Effector CD4-positive, alpha-beta T cell (primary cell): Measurements from ENCODE around the gene LCN12.
"Not testable (repeated sequence)": the region's sequence is repeated elsewhere in the genome, so short reads cannot be mapped to it uniquely, and the experiment has no call there.

Experiments used
- DNase-seq: peaks from one replicate; pipeline ENCODE4 v3.0.0-alpha.2; 2020

The LCN12 gene

DNA sequence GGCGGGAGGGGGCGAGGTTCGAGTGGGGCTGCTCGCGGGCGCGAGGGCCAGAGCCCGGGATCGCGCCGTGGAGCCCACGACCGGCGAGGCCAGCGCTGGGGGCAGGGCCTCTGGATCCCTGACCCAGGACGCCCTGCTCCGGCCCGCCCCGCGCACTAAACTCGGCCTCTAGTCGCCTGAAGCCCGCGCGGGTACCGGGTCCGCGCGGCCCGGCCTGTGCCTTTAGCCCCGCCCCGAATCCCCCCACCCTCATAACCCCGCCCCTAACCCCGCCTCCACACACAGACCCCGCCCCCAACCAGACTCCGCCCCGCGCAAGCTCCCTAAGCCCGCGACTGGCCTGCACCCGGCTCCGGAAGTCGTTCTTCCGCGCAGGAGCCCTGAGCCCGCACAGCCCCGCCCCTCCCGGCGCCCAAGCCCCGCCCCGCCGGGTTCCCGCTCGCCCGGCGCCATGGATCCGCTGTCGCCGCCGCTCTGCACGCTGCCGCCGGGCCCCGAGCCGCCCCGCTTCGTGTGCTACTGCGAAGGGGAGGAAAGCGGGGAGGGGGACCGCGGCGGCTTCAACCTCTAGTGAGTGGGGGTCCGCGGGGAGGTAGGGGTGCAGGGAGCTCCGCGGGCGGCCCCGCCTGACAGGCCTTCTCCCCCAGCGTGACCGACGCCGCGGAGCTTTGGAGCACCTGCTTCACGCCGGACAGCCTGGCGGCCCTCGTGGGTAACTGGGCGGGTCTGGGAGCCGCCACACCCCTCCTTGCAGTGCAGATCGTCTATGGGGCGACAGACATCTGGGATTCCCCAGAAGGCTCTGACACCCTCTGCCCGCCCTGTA, 40.1 kb downstream of the LCN12 start, which contains the start of gene PAXX:
Gene PAXX (plus strand): TSS at position 430 of the 826 bp plus-strand sequence. CDS start 22 bp downstream, at position 452.
- peak; percentile 87 for DNase-seq

DNA sequence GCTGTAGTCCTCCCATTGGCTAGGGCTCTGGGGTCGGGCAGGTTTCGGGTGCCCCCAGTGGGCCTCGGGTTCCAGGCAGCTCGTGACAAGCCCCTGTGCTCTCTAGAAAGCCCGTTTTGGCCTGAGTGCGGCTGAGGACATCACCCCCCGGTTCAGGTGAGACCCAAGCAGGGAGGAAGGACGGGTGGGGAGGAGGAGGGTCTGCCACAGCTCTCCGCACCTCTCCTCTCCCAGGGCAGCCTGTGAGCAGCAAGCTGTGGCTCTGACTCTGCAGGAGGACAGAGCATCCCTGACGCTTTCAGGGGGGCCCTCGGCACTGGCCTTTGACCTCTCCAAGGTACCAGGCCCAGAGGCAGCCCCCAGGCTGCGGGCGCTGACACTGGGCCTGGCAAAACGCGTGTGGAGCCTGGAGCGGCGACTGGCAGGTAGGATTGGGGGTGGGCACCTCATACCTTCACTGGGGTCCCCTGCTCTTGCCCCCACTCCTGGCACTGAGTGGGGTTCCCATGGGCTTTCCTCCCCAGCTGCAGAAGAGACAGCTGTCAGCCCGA, 40.8 kb downstream of the LCN12 start:
- no peak for DNase-seq

DNA sequence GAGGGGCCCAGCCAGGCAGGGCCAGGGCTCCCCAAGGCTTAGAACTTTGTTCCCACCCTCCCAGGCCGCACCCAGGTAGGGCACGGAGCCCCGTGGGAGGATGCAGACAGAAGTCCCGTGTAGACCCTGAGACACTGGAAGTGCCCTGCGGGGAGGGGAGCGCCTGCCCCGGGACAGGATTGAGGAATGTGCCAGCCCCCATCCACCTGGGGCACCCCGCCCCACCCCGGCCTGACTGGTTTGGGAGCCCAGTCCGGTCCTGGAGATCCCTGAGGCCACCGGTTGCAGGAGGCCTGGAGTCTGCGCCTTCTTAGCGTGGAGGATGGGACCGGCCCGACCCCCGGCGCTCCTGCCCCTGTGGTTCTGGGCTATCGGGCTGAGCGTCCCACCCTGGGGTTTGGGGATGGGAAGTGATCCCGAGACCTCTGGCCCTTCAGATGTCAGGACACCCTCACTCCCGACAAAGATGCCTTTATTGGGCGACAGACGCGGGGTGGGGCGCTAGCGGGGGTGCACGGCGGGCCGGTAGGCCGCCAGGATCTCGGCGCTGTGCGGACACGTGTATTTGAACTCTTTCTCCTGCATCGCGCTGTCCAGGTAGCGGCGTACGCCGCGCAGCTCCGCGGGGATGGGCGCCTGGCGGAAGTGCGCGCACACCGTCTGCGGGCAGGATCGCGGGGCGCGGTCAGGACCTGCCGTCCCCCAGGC, 42.3 kb downstream of the LCN12 start:
- no peak for DNase-seq

DNA sequence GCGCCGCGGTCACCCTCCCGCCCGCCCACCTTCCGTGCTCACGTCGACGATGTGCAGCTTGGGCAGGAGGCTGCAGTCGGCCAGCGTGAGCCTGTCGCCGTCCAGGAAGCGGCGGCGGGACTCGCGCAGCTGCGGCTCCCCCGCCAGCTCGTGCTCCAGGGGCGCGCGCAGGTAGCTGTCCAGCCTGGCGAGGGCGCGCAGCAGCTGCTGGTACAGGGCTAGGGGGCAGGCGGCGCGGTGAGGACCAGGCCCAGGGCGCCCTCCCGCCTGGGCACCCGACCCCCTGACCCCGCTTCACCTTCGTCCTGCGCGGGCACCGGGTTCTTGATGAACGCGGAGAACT, 42.8 kb downstream of the LCN12 start:
- no peak for DNase-seq

DNA sequence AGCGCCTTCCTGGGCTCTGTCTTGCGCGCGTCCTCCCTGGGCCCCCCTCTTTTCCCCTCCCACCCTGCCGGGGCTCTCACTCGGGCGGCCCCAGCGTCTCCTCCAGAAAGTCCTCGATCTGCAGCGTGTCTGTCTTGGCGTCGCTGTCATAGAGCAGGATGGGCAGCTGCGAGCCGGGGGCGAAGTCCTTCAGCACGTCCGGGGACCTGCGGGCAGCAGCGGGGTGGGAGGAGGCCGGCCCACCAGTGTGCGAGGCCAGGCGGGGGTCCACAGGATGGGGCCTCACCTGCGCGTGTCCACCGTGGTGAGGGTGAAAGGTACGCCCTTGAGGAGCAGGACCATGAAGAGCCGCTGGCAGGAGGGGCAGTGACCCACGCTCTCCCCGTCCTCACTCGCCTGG, 43.3 kb downstream of the LCN12 start:
- DNase-seq, result no peak

DNA sequence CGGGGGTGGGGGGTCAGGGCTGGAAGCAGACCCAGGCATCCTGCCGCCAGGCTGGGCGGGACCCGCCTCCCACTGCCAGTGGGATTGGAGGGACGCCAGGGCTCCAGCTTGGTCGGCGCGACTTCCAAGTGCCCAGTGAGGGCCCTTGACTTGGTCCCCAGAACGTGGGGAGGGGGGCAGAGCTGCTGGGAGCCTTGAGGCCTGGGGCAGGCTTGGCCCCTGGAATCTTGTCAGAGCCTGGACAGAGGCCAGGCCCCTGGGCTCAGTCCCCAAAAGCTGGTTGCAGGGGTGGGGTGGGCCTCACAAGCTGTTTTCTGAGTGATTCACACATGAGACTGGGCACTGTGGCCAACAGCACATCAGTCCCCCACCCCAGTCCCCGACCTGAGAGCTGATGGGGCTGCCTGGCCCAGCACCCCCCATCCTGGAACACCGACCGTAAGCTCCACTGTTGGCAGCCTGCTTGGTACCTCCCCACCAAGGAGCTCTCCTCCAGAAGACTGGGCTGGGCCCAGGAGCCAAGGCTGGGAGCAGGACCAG, 43.8 kb downstream of the LCN12 start:
- DNase-seq, result no peak

DNA sequence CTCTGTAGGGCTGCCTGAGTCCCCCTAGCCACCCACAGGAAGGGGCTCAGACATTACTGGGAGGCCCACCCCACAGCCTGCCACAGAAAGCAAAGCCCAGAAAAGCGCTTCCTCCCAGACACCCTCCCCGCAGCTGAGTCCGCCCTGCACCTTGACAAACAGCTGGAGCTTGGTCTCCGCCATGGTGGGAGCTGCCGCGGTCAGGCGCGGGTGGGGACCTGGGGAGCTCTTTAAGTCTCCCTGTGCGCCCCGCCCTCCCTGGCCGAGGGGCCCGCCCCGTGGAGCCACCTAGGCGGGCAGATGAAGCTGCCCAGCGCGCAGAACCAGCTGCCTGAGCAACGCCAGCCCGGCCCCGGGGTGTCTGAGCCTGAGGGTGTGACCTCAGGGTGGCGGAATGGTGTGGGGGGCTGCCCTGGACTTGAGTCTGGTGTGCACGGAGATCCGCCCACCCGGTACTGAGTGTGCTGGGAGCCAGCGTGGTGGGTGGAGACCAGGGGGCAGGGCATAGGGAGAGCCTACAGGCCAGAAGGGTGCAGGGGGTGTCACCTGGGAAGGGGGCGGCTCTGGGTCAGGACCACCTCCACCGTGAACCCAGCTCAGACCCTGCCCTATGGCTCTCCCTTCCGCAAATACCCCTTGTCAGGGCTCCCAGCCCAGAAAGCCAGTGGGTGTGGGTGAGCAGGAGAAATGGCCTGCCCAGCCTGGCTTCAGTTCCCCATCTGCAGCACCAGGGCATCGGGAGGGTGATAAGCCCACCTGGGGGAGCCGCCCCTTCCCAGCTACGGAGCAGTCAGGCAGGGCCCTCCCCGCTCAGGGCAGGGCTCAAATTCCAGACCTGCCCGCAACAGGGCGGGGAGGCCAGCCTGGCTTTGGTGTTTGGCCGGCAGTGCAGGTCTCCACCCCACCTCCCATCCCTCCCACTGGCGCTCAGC, 44.6 kb downstream of the LCN12 start, which contains the start of gene CLIC3:
Gene CLIC3 (minus strand): TSS at position 208 of the 932 bp plus-strand sequence. CDS start 25 bp downstream, at position 183.
- peak; percentile 33 for DNase-seq

DNA sequence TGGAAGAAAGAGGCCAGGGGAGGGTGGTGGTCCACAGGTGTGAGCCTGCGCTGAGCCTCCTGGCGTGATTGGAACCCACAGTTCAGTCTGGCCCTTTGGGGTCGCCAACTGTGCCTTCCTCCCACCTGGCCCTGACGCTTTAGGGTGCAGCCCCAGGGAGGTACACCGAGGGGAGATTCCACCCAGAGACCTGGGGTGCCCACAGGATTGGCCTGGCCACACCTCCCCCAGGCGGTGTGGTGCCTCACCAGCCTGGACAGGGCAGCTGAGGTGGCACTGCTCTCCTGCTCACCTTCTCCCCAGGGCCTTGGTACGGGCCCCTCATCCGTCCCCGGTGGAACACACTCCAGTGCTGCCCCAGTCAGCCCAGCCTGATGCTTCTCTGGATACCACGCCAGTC, 45.3 kb downstream of the LCN12 start:
- no peak for DNase-seq

DNA sequence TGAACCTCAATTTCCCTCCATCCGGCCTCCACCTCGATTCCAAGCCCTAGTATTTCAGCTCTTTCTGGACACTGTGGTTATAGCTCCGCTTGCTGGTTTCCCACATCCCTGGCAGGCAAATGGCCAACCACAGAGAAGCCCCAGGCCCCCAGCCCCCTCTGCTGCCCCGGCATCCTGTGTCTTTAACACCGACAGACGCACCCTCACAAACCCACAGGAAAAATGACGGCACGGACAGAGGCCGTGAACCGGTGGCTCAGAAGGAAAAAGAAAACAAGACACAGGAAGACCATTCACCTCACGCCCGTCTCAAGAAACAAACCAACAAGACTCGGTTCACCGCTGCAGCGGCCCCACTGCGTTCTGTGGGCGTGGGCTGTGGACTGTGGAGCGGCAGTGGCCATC, 45.8 kb downstream of the LCN12 start:
- DNase-seq, result no peak

DNA sequence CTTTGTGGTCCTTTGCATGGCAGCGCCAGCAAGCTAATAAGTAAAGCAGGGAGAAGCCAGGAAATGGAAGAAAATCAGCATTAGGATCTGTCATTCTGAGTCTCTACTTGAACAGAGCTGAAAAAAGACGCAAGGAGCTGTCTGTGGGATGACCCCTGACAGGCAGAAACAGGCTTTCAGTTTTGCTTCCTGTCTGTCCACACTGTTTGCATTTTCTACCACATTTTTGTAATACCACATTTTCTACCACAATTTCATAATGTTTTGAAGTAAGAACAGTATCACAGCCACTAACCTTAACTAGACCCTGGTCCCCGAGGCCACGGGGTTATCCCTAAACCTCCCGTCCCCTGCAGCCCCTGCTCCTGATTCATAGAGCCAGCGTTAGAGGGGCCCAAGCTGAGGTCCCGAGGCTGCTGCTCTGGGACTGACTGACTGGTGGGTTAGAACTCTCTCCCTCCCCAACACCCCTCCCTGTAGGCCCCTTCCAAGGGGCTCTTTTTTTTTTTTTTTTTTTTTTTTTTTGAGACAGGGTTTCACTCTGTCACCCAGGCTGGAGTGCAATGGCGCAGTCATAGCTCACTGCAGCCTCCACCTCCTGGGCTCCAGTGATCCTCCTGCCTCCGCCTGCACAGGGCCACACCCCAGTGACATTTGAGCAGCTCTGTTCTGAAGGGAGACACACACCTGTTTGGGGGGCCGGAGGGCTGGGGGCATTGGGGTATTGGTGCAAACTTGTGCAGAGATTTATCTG, 48.3 kb downstream of the LCN12 start:
- DNase-seq, result no peak

DNA sequence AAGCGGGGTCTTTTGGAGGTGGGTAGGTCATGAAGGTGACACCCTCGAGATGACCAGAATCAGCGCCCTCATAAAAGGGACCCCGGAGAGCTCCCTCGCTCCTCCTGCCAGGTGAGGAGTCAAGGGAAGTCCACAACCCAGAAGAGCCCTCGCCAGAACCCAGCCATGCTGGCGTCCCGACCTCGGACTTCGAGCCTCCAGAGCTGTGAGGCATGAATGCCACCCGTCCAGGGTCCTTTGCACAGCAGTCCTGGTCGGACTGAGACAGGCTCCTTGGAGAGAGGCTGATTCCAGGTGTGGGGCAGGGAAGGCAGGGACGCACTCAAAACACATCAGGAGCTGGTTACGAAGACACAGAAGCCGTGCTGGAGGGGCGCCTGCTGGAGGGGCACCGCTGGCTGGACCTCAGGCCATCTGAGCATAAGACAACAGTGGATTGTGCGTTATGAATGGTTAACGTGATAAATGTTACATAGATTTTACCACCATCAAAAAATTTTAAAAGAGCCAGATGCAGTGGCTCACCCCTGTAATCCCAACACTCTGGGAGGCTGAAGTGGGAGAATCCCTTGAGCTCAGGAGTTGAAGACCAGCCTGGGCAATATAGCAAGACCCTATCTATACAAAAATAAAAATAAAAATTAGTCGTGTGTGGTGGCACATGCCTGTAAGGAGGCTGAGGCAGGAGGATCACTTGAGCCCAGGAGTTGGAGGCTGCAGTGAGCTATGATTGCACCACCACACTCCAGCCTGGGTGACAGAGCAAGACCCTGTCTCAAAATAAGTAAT, 50.0 kb downstream of the LCN12 start:
- DNase-seq, result no peak

DNA sequence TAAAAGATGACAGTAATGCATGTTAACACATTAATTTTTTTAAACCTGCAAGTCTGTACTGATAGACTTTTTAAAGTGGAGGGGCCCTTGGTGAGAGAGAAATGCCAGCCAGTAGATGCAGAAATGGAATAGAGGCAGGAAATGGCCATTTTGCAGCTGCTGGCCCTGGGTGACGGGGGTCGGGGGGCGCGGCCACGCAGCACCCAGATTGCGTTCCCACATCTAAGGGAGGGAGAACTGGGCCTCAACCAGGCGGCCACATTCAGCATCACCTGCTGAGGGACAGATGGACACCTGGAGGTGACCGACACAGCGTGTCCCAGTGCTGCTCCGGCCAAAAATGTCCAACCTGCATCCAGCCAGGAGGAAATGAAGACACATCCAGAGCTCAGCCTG, 50.6 kb downstream of the LCN12 start:
- no peak for DNase-seq

DNA sequence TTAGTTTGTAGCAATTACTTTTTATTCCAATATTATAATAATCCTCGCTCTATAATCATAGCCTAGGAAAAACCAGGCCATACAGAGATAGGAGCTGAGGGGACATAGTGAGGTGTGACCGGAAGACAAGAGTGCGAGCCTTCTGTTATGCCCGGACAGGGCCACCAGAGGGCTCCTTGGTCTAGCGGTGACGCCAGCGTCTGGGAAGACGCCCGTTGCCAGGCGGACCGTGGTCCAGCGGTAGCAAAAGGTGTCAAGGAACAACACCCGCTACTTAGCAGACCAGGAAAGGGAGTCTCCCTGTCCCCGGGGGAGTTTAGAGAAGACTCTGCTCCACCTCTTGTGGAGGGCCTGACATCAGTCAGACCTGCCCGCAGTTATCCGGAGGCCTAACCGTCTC, 52.2 kb downstream of the LCN12 start:
- not testable (repeated sequence) for DNase-seq
